HepG2 (cell line): ENCODE measurements around the gene EBF4. TPM values are rescaled to one million over a fixed set of nuclear protein-coding genes. Genes with fewer than 3 reads are reported as not detected.

Experiments used
- CEBPZ ChIP-seq: IDR thresholded peaks from 2 replicates; pipeline ENCODE4 v1.6.1; 2012; ENCODE audit warnings: low read length, improper control_type of control experiment
- E2F2 ChIP-seq: sonication (generic); formaldehyde crosslinking; IDR thresholded peaks from 2 replicates; pipeline ENCODE4 v1.4.0; 2020; ENCODE audit warnings: missing genetic modification reagents, borderline replicate concordance
- FOXP1 ChIP-seq, 2 experiments: fragments of 450-650 bp in 1 of 2; IDR thresholded peaks; 2 replicates each; pipeline ENCODE4 v1.6.1; 2017 to 2018; ENCODE audit warnings: antibody characterized with exemption in 1 of 2
- HIC2 ChIP-seq: sonication (generic); formaldehyde crosslinking; IDR thresholded peaks from 2 replicates; pipeline ENCODE4 v1.9.0; 2022; ENCODE audit warnings: low read depth, missing genetic modification reagents
- IRF9 ChIP-seq: sonication (generic); formaldehyde crosslinking; IDR thresholded peaks from 2 replicates; pipeline ENCODE4 v1.8.0; 2022; ENCODE audit warnings: missing genetic modification reagents, mild to moderate bottlenecking, borderline replicate concordance
- MIER2 ChIP-seq: IDR thresholded peaks from 2 replicates; pipeline ENCODE4 v1.6.1; 2016; ENCODE audit warnings: missing biosample characterization, missing genetic modification reagents
- NR2F2 ChIP-seq: IDR thresholded peaks from 2 replicates; pipeline ENCODE4 v1.6.1; 2012; ENCODE audit warnings: low read depth, inconsistent platforms, borderline replicate concordance
- PBX2 ChIP-seq: IDR thresholded peaks from 2 replicates; pipeline ENCODE4 v1.6.1; 2016; ENCODE audit warnings: control low read depth
- PTBP1 ChIP-seq: fragments of 200-400 bp; formaldehyde crosslinking; IDR thresholded peaks from 2 replicates; pipeline ENCODE4 v1.6.1; 2018; ENCODE audit warnings: low read length, low read depth; ENCODE audit not compliant: poor library complexity, severe bottlenecking
- YEATS4 ChIP-seq: sonication (generic); formaldehyde crosslinking; IDR thresholded peaks from 2 replicates; pipeline ENCODE4 v1.4.0; 2020; ENCODE audit warnings: missing genetic modification reagents, borderline replicate concordance
- ZNF253 ChIP-seq: sonication (generic); formaldehyde crosslinking; IDR thresholded peaks from 2 replicates; pipeline ENCODE4 v1.8.0; 2022; ENCODE audit warnings: mild to moderate bottlenecking, missing genetic modification reagents, borderline replicate concordance
- ZNF281 ChIP-seq: sonication (generic); formaldehyde crosslinking; IDR thresholded peaks from 2 replicates; pipeline ENCODE4 v1.4.0; 2020; ENCODE audit warnings: missing genetic modification reagents, borderline replicate concordance
- ZNF317 ChIP-seq: sonication (generic); formaldehyde crosslinking; IDR thresholded peaks from 2 replicates; pipeline ENCODE4 v1.5.0; 2020; ENCODE audit warnings: mild to moderate bottlenecking, missing genetic modification reagents
- ZNF331 ChIP-seq: sonication (generic); formaldehyde crosslinking; IDR thresholded peaks from 2 replicates; pipeline ENCODE4 v1.4.0; 2020; ENCODE audit warnings: missing genetic modification reagents
- ZNF337 ChIP-seq: sonication (generic); formaldehyde crosslinking; IDR thresholded peaks from 2 replicates; pipeline ENCODE4 v1.5.1; 2020; ENCODE audit warnings: missing genetic modification reagents, low read depth, mild to moderate bottlenecking, borderline replicate concordance
- ZNF782 ChIP-seq: sonication (generic); formaldehyde crosslinking; IDR thresholded peaks from 2 replicates; pipeline ENCODE4 v1.4.0; 2020; ENCODE audit warnings: missing genetic modification reagents, mild to moderate bottlenecking, borderline replicate concordance
- polyA plus RNA-seq, 8 experiments: library from polyadenylated mRNA; depleted of rRNA in 3 of 8; stranded (reverse) in 7 of 8; unstranded in 1 of 8; fragments of >200 nt; fragmentation: Illumina TruSeq in 4 of 8; extraction: Trizol in 4 of 8; gene quantifications; 2 replicates each; pipeline versions ENCODE4 v1.2.1 to v1.2.3, GENCODE V29; 2011 to 2016; ENCODE audit warnings: low read depth in 4 of 8, missing spikeins in 1 of 8, mixed read lengths in 1 of 8; ENCODE audit not compliant: insufficient read depth in 1 of 8
- total RNA-seq, 5 experiments: library from RNA; depleted of rRNA; stranded (reverse); fragments of >200 nt; fragmentation: Illumina TruSeq; extraction: Trizol; gene quantifications; 2 replicates each; pipeline ENCODE4 v1.2.3, GENCODE V29; 2016; ENCODE audit warnings: low read depth in 1 of 5

The EBF4 gene
- total and polyA plus RNA-seq, 2 of the 13 experiments (the other 11 are each of a cell fraction or from before 2014, with no cell fraction given): 0.84 to 2.2 TPM

- peak; percentile 92 for TF ChIP-seq IRF9 (CRISPR knock-in tag)
- TF ChIP-seq NR2F2: no peak
- TF ChIP-seq FOXP1 (IDR thresholded peaks at IDR 0.05): no peak
- no peak for TF ChIP-seq FOXP1 (CRISPR knock-in tag; IDR thresholded peaks at IDR 0.05)
- no peak for TF ChIP-seq MIER2
- TF ChIP-seq ZNF331 (CRISPR knock-in tag): peak; percentile 8; the same call in 1 of the 2 replicates
- 0 out of 2 replicates have a peak, but pooled peaks have one; percentile 21 for TF ChIP-seq HIC2
- peak; percentile 93; the same call in 1 of the 2 replicates for TF ChIP-seq YEATS4
- peak; percentile 86 for TF ChIP-seq ZNF253 (CRISPR knock-in tag)
- TF ChIP-seq ZNF782: peak; percentile 80
- no peak for TF ChIP-seq ZNF317 (CRISPR knock-in tag)
- no peak for TF ChIP-seq ZNF337
- TF ChIP-seq CEBPZ: no peak
- peak; percentile 89 for TF ChIP-seq PTBP1
- peak; percentile 84; the same call in 1 of the 2 replicates for TF ChIP-seq E2F2 (CRISPR knock-in tag)
- no peak; the same call in 1 of the 2 replicates for TF ChIP-seq ZNF281
- TF ChIP-seq PBX2 (CRISPR knock-in tag): no peak
These were observed 39.6 kb upstream of the EBF4 start (continued) for GRCh38 chr20:2652724-2653555.
